GM23338 (cell line): ENCODE results near the gene DMBT1. TPM values are rescaled to one million over a fixed set of nuclear protein-coding genes. Genes with fewer than 3 reads are reported as not detected.

Source experiments
- ATAC-seq: fragments of 200-7000 bp; cut with Tn5 transposase; 3 replicates; pipeline ENCODE4 v1.9.1; 2020
- DNase-seq: peaks from one replicate; pipeline ENCODE4 v3.0.0-alpha.2; 2015; ENCODE audit warnings: low spot score
- H2AFZ ChIP-seq: fragments of 200-600 bp; sonication (generic); 2 replicates; pipeline ENCODE4 v1.8.0; 2016; ENCODE audit warnings: antibody characterized with exemption, mild to moderate bottlenecking, moderate library complexity
- H3F3A ChIP-seq: fragments of 200-600 bp; sonication (generic); replicated peaks from 2 replicates; pipeline ENCODE4 v1.8.0; 2017; ENCODE audit warnings: antibody characterized with exemption, mixed run types, low read depth
- H3K27ac ChIP-seq: fragments of 200-600 bp; sonication (generic); 2 replicates; pipeline ENCODE4 v1.6.1; 2016; ENCODE audit warnings: low read depth
- H3K27me3 ChIP-seq: fragments of 200-600 bp; sonication (generic); 2 replicates; pipeline ENCODE4 v1.8.0; 2016; ENCODE audit warnings: mild to moderate bottlenecking, mixed run types, moderate library complexity; ENCODE audit not compliant: insufficient read depth
- H3K36me3 ChIP-seq: fragments of 200-600 bp; sonication (generic); 2 replicates; pipeline ENCODE4 v1.8.0; 2016; ENCODE audit warnings: mild to moderate bottlenecking; ENCODE audit not compliant: insufficient read depth
- H3K4me1 ChIP-seq: fragments of 200-600 bp; sonication (generic); 2 replicates; pipeline ENCODE4 v1.8.0; 2016; ENCODE audit warnings: mild to moderate bottlenecking, moderate library complexity; ENCODE audit not compliant: insufficient read depth
- H3K4me2 ChIP-seq: fragments of 200-600 bp; sonication (generic); 2 replicates; pipeline ENCODE4 v1.7.1; 2017; ENCODE audit warnings: mixed run types
- H3K4me3 ChIP-seq: fragments of 200-600 bp; sonication (generic); 2 replicates; pipeline ENCODE4 v1.6.1; 2016; ENCODE audit warnings: mixed run types
- H3K79me2 ChIP-seq: fragments of 200-600 bp; sonication (generic); replicated peaks from 2 replicates; pipeline ENCODE4 v1.8.0; 2017; ENCODE audit warnings: mild to moderate bottlenecking; ENCODE audit not compliant: insufficient read depth
- H3K9me2 ChIP-seq: fragments of 200-600 bp; sonication (generic); 2 replicates; pipeline ENCODE4 v1.8.0; 2017; ENCODE audit not compliant: insufficient read depth
- H4K20me1 ChIP-seq: fragments of 200-600 bp; sonication (generic); replicated peaks from 2 replicates; pipeline ENCODE4 v1.8.0; 2017; ENCODE audit warnings: mild to moderate bottlenecking; ENCODE audit not compliant: insufficient read depth
- H3K27ac Mint-ChIP-seq: 2 replicates; pipeline ENCODE4 v1.8.0; 2020; ENCODE audit warnings: inconsistent platforms, mild to moderate bottlenecking, moderate library complexity, mixed read lengths
- H3K27me3 Mint-ChIP-seq: 3 replicates; pipeline ENCODE4 v1.8.0; 2022; ENCODE audit warnings: low read depth, mild to moderate bottlenecking, moderate library complexity, mixed read lengths, inconsistent platforms; ENCODE audit not compliant: insufficient read depth, poor library complexity
- H3K36me3 Mint-ChIP-seq: 3 replicates; pipeline ENCODE4 v1.8.0; 2021; ENCODE audit warnings: low read depth, mild to moderate bottlenecking, inconsistent platforms, moderate library complexity, mixed read lengths
- H3K4me1 Mint-ChIP-seq: 3 replicates; pipeline ENCODE4 v1.8.0; 2020; ENCODE audit warnings: mild to moderate bottlenecking, inconsistent platforms, mixed read lengths
- H3K4me3 Mint-ChIP-seq: 3 replicates; pipeline ENCODE4 v1.8.0; 2021; ENCODE audit warnings: moderate library complexity, mild to moderate bottlenecking, inconsistent platforms, mixed read lengths
- H3K9me3 Mint-ChIP-seq: 3 replicates; pipeline ENCODE4 v1.8.0; 2020; ENCODE audit warnings: moderate library complexity, mild to moderate bottlenecking, inconsistent platforms, mixed read lengths
- CREB1 ChIP-seq: fragments of 250-450 bp; sonication (Bioruptor Pico); IDR thresholded peaks from 2 replicates; pipeline ENCODE4 v1.5.0; 2020; ENCODE audit warnings: low read depth, mild to moderate bottlenecking, moderate library complexity
- CTCF ChIP-seq, 2 experiments: fragments of 200-600 bp in 1 of 2; sonication (generic) in 1 of 2; conservative IDR thresholded peaks; 2 replicates each; pipeline versions ENCODE4 v1.5.1 to v1.6.1; 2016 to 2017; ENCODE audit warnings: antibody characterized with exemption in 2 of 2, low read depth in 2 of 2, mild to moderate bottlenecking in 2 of 2, moderate library complexity in 1 of 2
- ETS1 ChIP-seq: IDR thresholded peaks from 2 replicates; pipeline ENCODE4 v1.6.1; 2016; ENCODE audit warnings: antibody characterized with exemption
- EZH2 ChIP-seq: fragments of 200-600 bp; sonication (generic); IDR thresholded peaks from one replicate; pipeline ENCODE4 v1.8.0; 2017; ENCODE audit warnings: antibody characterized with exemption, mild to moderate bottlenecking, low read depth; ENCODE audit not compliant: unreplicated experiment
- NANOG ChIP-seq: IDR thresholded peaks from 2 replicates; pipeline ENCODE4 v1.6.1; 2016; ENCODE audit warnings: antibody characterized with exemption, borderline replicate concordance
- STAT1 ChIP-seq: IDR thresholded peaks from one replicate; pipeline ENCODE4 v1.6.1; 2016; ENCODE audit warnings: antibody characterized with exemption; ENCODE audit not compliant: unreplicated experiment
- ZNF331 ChIP-seq: fragments of 250-450 bp; sonication (Bioruptor Pico); IDR thresholded peaks from 2 replicates; pipeline ENCODE4 v1.5.0; 2020; ENCODE audit warnings: low read depth, mild to moderate bottlenecking, moderate library complexity
- ZNF462 ChIP-seq: fragments of 250-450 bp; sonication (Bioruptor Pico); IDR thresholded peaks from 2 replicates; pipeline ENCODE4 v1.5.0; 2020; ENCODE audit warnings: mild to moderate bottlenecking, moderate library complexity
- polyA plus RNA-seq: library from polyadenylated mRNA; unstranded; fragments of >200 nt; fragmentation: Nextera tagmentation; extraction: Ambion mirVana; gene quantifications from 2 replicates; pipeline ENCODE4 v1.2.1, GENCODE V29; 2016
- total RNA-seq: library from RNA; depleted of rRNA; stranded (reverse); fragments of >200 nt; shearing (Covaris generic); gene quantifications from 2 replicates; pipeline ENCODE4 v1.2.3, GENCODE V29; 2014

DMBT1 gene
- total and polyA plus RNA-seq, 2 experiments from 2014 or later, result 0.03 to 0.05 TPM

- Mint-ChIP-seq H3K9me3 (peaks cover 3% of the 10 kb centered on the region; the same call in 1 of the 3 replicates), H3K27ac (no peak overlapping the region)
These were observed 5.2 kb downstream of the DMBT1 start for GRCh38 chr10:122565766-122566206.

More at GRCh38 chr10:122565766-122566206, 5.2 kb downstream of the DMBT1 start:
- H3K9me2 ChIP-seq, result no peaks in the 10 kb centered on the region
- no peaks in the 10 kb centered on the region for H3K36me3 Mint-ChIP-seq
- no peaks in the 10 kb centered on the region for H3K4me1 ChIP-seq
- H3K27me3 Mint-ChIP-seq, result peaks cover 5% of the 10 kb centered on the region
- H3F3A ChIP-seq, result no peaks in the 10 kb centered on the region
- no peak overlapping the region for H3K4me2 ChIP-seq
- no peaks in the 10 kb centered on the region for H4K20me1 ChIP-seq
- H2AFZ ChIP-seq, result 0 out of 2 replicates have a peak overlapping the region, but pooled peaks have one; percentile 14
- peak; percentile 63; the same call in 2 of the 3 replicates for ATAC-seq
- no peak overlapping the region for H3K4me3 Mint-ChIP-seq
- peaks cover 8% of the 10 kb centered on the region for H3K4me1 Mint-ChIP-seq
- TF ChIP-seq ZNF331, result no peak
- no peak for TF ChIP-seq CREB1 (CRISPR knock-in tag)
- TF ChIP-seq NANOG, result no peak
- TF ChIP-seq EZH2, result no peak
- TF ChIP-seq ETS1, result no peak
- TF ChIP-seq CTCF (conservative IDR thresholded peaks at IDR 0.05; ENCODE audit: low read depth in 2 of 2), result peak; percentile 89 to 92
- no peak for TF ChIP-seq STAT1
- TF ChIP-seq ZNF462 (CRISPR knock-in tag), result no peak
- no peaks in the 10 kb centered on the region for H3K36me3 ChIP-seq
- no peak overlapping the region for H3K27ac ChIP-seq
- H3K79me2 ChIP-seq, result no peaks in the 10 kb centered on the region
- H3K27me3 ChIP-seq, result no peaks in the 10 kb centered on the region
- no peak overlapping the region for H3K4me3 ChIP-seq
- DNase-seq, result peak; percentile 89
